ENCODE results near the gene WDR90. TPM values are rescaled to one million over a fixed set of nuclear protein-coding genes. Genes with fewer than 3 reads are reported as not detected.

Gene WDR90
- polyA plus RNA-seq, 1 donor from 2014 or later = 32.1 TPM

DNA sequence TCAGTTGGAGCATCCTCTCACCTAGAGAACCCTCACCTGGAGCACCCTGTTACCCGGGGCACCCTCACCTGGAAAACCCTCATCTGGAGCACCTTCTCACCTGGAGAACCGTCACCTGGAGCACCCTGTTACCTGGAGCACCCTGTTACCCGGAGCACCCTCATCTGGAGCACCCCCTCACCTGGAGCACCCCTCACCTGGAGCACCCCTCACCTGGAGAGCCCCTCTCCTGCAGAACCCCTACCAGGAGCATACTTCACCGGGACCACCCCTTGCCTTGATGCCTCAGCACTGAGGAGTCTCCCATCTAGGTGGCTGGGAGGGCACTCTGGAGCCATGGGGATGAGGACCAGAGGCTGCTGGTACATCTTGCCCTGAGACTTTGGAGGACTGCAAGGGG is 59.8 kb downstream of the WDR90 start:
- Histone ChIP-seq H3K4me2 (ENCODE audit: low read length) (peak overlapping the region; percentile 67), H3K36me3 (ENCODE audit: insufficient read depth, low read length) (no peaks in the 10 kb centered on the region), H3K9me2 (ENCODE audit: insufficient read depth, low read length) (no peaks in the 10 kb centered on the region), H3K9ac (ENCODE audit: low read length) (peak overlapping the region; percentile 94), H3K4me3 (ENCODE audit: low read length) (peak overlapping the region; percentile 70), H2AFZ (ENCODE audit: low read depth, low read length) (no peak overlapping the region), H4K20me1 (ENCODE audit: insufficient read depth) (peaks cover 3% of the 10 kb centered on the region), H3K27me3 (ENCODE audit: insufficient read depth, low read depth, low read length) (peaks cover 4% of the 10 kb centered on the region), H3K79me2 (replicated peaks; ENCODE audit: insufficient read depth, low read length) (peaks cover 22% of the 10 kb centered on the region), H3F3A (ENCODE audit: insufficient read depth, low read length, poor library complexity, severe bottlenecking) (peaks cover 5% of the 10 kb centered on the region), H3K27ac (ENCODE audit: low read length) (peak overlapping the region; percentile 99), H3K9me3 (ENCODE audit: low read length) (no peaks in the 10 kb centered on the region)
- no peak for TF ChIP-seq MXI1 (conservative IDR thresholded peaks at IDR 0.05; ENCODE audit: poor library complexity, severe bottlenecking)
- TF ChIP-seq POLR2AphosphoS5 (IDR thresholded peaks at IDR 0.05) = no peak
- no peak for TF ChIP-seq EZH2 (IDR thresholded peaks at IDR 0.05; ENCODE audit: borderline replicate concordance, insufficient read depth, low read length, poor library complexity, severe bottlenecking)
- TF ChIP-seq, protein P1, sequence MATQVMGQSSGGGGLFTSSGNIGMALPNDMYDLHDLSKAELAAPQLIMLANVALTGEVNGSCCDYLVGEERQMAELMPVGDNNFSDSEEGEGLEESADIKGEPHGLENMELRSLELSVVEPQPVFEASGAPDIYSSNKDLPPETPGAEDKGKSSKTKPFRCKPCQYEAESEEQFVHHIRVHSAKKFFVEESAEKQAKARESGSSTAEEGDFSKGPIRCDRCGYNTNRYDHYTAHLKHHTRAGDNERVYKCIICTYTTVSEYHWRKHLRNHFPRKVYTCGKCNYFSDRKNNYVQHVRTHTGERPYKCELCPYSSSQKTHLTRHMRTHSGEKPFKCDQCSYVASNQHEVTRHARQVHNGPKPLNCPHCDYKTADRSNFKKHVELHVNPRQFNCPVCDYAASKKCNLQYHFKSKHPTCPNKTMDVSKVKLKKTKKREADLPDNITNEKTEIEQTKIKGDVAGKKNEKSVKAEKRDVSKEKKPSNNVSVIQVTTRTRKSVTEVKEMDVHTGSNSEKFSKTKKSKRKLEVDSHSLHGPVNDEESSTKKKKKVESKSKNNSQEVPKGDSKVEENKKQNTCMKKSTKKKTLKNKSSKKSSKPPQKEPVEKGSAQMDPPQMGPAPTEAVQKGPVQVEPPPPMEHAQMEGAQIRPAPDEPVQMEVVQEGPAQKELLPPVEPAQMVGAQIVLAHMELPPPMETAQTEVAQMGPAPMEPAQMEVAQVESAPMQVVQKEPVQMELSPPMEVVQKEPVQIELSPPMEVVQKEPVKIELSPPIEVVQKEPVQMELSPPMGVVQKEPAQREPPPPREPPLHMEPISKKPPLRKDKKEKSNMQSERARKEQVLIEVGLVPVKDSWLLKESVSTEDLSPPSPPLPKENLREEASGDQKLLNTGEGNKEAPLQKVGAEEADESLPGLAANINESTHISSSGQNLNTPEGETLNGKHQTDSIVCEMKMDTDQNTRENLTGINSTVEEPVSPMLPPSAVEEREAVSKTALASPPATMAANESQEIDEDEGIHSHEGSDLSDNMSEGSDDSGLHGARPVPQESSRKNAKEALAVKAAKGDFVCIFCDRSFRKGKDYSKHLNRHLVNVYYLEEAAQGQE (IDR thresholded peaks at IDR 0.05; ENCODE audit: borderline replicate concordance) = no peak
- TF ChIP-seq SMC3 (conservative IDR thresholded peaks at IDR 0.05; ENCODE audit: poor library complexity) = no peak
- TF ChIP-seq RAD21 (conservative IDR thresholded peaks at IDR 0.05) = no peak
- TF ChIP-seq TAF1 (IDR thresholded peaks at IDR 0.05; ENCODE audit: low read depth) = no peak
- TF ChIP-seq EP300 (conservative IDR thresholded peaks at IDR 0.05; ENCODE audit: poor library complexity, severe bottlenecking) = no peak
- TF ChIP-seq, protein P2, sequence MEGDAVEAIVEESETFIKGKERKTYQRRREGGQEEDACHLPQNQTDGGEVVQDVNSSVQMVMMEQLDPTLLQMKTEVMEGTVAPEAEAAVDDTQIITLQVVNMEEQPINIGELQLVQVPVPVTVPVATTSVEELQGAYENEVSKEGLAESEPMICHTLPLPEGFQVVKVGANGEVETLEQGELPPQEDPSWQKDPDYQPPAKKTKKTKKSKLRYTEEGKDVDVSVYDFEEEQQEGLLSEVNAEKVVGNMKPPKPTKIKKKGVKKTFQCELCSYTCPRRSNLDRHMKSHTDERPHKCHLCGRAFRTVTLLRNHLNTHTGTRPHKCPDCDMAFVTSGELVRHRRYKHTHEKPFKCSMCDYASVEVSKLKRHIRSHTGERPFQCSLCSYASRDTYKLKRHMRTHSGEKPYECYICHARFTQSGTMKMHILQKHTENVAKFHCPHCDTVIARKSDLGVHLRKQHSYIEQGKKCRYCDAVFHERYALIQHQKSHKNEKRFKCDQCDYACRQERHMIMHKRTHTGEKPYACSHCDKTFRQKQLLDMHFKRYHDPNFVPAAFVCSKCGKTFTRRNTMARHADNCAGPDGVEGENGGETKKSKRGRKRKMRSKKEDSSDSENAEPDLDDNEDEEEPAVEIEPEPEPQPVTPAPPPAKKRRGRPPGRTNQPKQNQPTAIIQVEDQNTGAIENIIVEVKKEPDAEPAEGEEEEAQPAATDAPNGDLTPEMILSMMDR (IDR thresholded peaks at IDR 0.05; ENCODE audit: poor library complexity, severe bottlenecking) = no peak

DNA sequence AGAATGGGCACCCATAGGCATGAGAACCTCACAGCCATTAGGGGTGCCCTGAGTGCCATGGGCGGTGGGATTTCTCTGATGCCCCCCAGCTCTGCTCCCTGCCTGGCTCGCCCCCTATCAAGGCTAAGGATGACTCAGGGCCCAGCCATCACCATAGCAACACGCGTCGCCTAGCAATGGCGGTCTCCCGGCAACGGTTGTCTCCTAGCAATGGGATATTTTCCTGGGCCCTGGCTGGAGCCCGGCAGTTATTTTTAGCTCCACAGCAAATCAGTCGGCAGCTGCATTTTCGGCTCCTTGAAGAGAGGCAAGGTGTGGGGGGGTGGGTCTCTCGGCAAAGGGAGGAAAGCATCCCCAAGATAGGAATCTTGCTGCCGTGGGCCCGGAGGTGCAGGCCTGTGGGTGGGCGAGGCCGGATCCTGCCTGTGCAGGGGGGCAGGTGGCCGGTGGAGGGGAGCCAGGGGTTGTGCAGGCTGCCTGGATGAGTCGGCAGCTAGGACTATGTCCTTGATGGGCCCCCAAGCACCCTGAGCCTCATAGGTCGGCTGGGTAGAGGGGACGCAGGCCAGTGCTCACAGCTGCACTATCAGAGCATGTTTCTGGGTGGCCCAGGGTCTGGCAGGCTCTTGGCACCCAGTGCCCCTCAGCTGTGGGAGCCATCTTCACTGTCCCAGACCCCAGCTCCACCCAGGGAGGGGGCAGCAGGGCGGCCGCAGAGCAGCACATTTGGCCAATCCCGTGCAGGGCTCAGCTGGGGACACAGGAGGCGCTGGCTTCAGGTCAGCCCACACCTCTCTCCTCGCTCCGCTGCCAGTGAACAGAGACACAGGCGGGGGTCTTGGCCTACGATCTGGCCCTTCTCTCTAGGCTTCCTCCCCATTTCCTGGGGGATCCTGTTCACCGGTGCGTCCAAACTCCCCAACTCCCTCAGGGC is 60.7 kb downstream of the WDR90 start:
- Histone ChIP-seq H3F3A (ENCODE audit: insufficient read depth, low read length, poor library complexity, severe bottlenecking) (peaks cover 5% of the 10 kb centered on the region), H3K9me3 (ENCODE audit: low read length) (no peaks in the 10 kb centered on the region), H3K4me3 (ENCODE audit: low read length) (peak overlapping the region; percentile 70), H3K9ac (ENCODE audit: low read length) (peak overlapping the region; percentile 94), H3K9me2 (ENCODE audit: insufficient read depth, low read length) (no peaks in the 10 kb centered on the region), H3K79me2 (replicated peaks; ENCODE audit: insufficient read depth, low read length) (peaks cover 14% of the 10 kb centered on the region), H3K27me3 (ENCODE audit: insufficient read depth, low read depth, low read length) (no peaks in the 10 kb centered on the region), H3K27ac (ENCODE audit: low read length) (peak overlapping the region; percentile 99), H3K4me2 (ENCODE audit: low read length) (peak overlapping the region; percentile 75), H2AFZ (ENCODE audit: low read depth, low read length) (no peak overlapping the region), H3K36me3 (ENCODE audit: insufficient read depth, low read length) (no peaks in the 10 kb centered on the region), H4K20me1 (ENCODE audit: insufficient read depth) (no peaks in the 10 kb centered on the region)
- TF ChIP-seq EP300 (conservative IDR thresholded peaks at IDR 0.05; ENCODE audit: poor library complexity, severe bottlenecking) = peak; percentile 91
- TF ChIP-seq MXI1 (conservative IDR thresholded peaks at IDR 0.05; ENCODE audit: poor library complexity, severe bottlenecking) = peak; percentile 99
- peak; percentile 35 for TF ChIP-seq RAD21 (conservative IDR thresholded peaks at IDR 0.05)
- TF ChIP-seq, protein P1 (IDR thresholded peaks at IDR 0.05; ENCODE audit: borderline replicate concordance) = peak; percentile 96
- TF ChIP-seq, protein P2 (IDR thresholded peaks at IDR 0.05; ENCODE audit: poor library complexity, severe bottlenecking) = peak; percentile 17
- TF ChIP-seq POLR2AphosphoS5 (IDR thresholded peaks at IDR 0.05) = peak; percentile 81
- TF ChIP-seq EZH2 (IDR thresholded peaks at IDR 0.05; ENCODE audit: borderline replicate concordance, insufficient read depth, low read length, poor library complexity, severe bottlenecking) = no peak
- TF ChIP-seq TAF1 (IDR thresholded peaks at IDR 0.05; ENCODE audit: low read depth) = peak; percentile 66
- TF ChIP-seq SMC3 (conservative IDR thresholded peaks at IDR 0.05; ENCODE audit: poor library complexity) = peak; percentile 49

All from neural cell (in vitro differentiated cells).